Measurements from ENCODE around the gene NSD2. TPM values are rescaled to one million over a fixed set of nuclear protein-coding genes. Genes with fewer than 3 reads are reported as not detected.
A peak's percentile ranks its signal among the peaks of the same experiment; 100 is the strongest.

NSD2 gene
- total RNA-seq, 2 experiments from 2014 or later = 235 to 248 TPM

DNA sequence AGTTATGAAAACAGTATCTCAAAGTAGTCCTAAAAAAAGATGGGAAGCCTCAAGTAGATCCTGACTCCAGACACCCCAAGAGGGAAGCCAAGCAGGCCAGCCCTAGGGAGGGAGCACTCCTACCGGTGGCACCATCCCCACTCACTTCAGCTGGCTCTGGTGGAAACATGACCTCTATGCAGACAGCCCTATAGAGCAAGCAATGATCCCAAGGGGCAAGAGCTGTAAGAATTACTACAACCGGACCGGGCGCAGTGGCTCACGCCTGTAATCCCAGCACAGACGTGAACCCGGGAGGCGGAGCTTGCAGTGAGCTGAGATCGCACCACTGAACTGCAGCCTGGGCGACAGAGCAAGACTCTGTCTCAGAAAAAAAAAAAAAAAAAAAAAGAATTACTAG, 20.9 kb upstream of the NSD2 start:
- Mint-ChIP-seq H3K4me3 (no peak overlapping the region), H3K9me3 (no peaks in the 10 kb centered on the region), H3K27ac (peak overlapping the region; percentile 21), H3K4me1 (peaks cover 37% of the 10 kb centered on the region), H3K36me3 (ENCODE audit: low read depth) (peaks cover 15% of the 10 kb centered on the region), H3K27me3 (no peaks in the 10 kb centered on the region)
- POLR2A ChIA-PET = interaction anchor here (0.6 to 3.0 kb wide), 3 partner anchors 14 to 48 kb away, joined by 3 to 17 read pairs (median 3); partner anchors contain the start of gene NSD2
- no peak for DNase-seq
- CTCF ChIA-PET = interaction anchor here (0.7 kb wide), 1 partner anchor 532 kb away, joined by 3 read pairs; no protein-coding TSS in a partner anchor

DNA sequence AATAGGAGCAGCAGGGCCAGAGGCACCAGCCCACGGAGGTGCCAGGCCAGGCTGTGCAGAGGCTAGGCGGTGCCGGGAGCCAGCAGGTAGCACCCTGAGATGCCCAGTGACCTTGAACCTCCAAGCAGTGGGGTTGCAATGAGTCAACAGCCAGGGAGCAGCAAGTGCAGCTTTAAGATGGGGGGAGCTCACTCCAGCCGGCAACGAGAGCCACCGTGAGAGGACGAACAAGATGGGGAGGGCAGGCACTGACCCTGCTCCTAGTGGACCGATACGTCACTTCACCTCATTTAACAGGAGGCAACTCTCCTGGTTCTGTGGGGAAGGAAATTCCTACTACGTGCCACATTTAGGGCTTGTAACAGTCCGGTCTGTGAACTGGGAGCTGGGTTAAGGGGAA, 20.0 kb upstream of the NSD2 start:
- POLR2A ChIA-PET = interaction anchor here (0.9 to 3.0 kb wide), 2 partner anchors 19 to 25 kb away, joined by 3 to 17 read pairs; partner anchors contain the start of gene NSD2
- Mint-ChIP-seq H3K27ac (no peak overlapping the region), H3K27me3 (no peaks in the 10 kb centered on the region), H3K9me3 (no peaks in the 10 kb centered on the region), H3K4me1 (peaks cover 37% of the 10 kb centered on the region), H3K4me3 (no peak overlapping the region), H3K36me3 (ENCODE audit: low read depth) (peaks cover 15% of the 10 kb centered on the region)
- no peak for DNase-seq
- CTCF ChIA-PET = interaction anchor here (0.9 to 1.3 kb wide), 2 partner anchors 29 to 59 kb away, joined by 3 to 4 read pairs; no protein-coding TSS in a partner anchor

DNA sequence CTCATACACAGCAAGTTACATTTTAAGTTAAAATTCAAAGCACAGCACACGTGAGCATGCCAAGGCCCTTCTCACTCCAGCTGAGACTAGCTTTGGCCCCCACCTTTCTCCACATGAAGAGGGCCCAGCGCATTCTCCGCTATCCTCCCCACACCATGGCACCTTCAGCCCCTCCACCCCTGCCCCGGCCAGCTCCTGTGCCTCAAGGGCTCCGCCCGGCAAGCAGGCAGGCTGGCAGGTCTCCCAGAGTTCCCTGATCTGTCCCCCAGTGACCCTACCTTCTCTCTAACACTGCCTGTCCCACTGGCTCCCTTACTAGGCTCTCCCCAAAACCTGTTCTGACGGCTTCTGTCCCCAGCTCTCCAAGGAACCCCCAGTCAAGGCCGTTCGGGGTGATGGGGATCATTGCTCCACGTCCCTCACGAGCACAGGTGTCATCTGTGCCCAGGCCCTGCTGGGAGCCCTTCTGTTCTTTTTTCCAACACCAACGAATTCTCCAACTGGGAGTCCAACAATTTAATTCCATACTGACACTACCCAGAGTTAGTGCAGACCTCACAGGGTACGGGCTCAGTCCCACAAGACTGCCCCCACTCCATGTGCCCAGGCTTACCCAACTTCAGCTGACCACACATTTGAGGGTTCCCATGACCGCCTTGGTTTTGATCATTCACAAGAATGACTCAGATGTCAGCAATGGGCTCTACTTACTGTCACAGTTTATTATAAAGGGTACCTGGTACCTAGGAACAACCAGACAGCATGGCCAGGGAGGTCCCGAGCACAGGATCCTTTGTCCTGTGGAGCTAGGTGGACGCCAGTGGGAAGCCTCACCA, 19.4 kb upstream of the NSD2 start:
- no peak for DNase-seq
- Mint-ChIP-seq H3K27ac (no peak overlapping the region), H3K4me3 (no peak overlapping the region), H3K36me3 (ENCODE audit: low read depth) (peaks cover 10% of the 10 kb centered on the region), H3K27me3 (no peaks in the 10 kb centered on the region), H3K9me3 (no peaks in the 10 kb centered on the region), H3K4me1 (peaks cover 37% of the 10 kb centered on the region)
- CTCF ChIA-PET = interaction anchor here (0.9 to 1.3 kb wide), 2 partner anchors 29 to 59 kb away, joined by 3 to 4 read pairs; no protein-coding TSS in a partner anchor
- POLR2A ChIA-PET = interaction anchor here (0.9 to 3.0 kb wide), 3 partner anchors 19 to 48 kb away, joined by 3 to 17 read pairs (median 4); partner anchors contain the start of gene NSD2

DNA sequence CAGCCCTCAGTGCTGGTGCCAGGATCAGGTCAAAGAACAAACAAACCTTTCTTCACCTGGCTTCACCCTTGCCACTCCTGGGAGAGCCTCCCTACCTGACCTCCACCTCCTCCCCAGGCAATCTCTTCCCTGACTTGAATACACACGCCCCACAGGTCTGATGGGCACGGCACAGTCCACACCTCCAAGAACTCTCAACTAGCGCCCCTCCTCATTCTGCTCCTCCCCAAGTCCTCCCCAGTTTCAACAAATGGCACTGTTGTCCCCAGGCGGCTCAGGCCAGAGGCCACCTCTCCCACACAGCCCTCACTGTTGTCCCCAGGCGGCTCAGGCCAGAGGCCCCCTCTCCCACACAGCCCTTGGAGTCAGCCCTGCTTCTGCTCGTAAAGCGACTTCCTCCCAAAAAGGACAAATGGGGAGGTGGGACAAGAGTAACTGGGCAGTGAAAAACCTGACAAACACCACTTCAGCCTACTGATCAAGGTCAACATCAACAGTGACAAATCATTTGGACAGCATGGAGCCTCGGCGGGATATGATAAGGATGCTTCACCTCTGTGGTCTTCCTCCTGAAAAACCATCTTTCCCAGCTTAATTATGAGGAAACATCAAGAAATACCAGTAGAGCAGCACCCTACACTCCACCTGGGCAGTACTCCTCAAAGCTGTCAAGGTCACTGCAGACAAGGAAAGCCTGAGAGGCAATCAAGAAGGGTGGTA, 18.1 kb upstream of the NSD2 start:
- POLR2A ChIA-PET = interaction anchor here (1.0 to 7.1 kb wide), 4 partner anchors 17 to 46 kb away, joined by 4 to 100 read pairs (median 10); partner anchors contain the start of gene NSD2
- no peak for DNase-seq
- Mint-ChIP-seq H3K4me3 (no peak overlapping the region), H3K27me3 (no peaks in the 10 kb centered on the region), H3K36me3 (ENCODE audit: low read depth) (peaks cover 4% of the 10 kb centered on the region), H3K4me1 (peaks cover 46% of the 10 kb centered on the region), H3K27ac (peak overlapping the region; percentile 28), H3K9me3 (no peaks in the 10 kb centered on the region)
- CTCF ChIA-PET = interaction anchor here (1.2 to 2.4 kb wide), 2 partner anchors 46 to 58 kb away, joined by 4 to 12 read pairs; no protein-coding TSS in a partner anchor

DNA sequence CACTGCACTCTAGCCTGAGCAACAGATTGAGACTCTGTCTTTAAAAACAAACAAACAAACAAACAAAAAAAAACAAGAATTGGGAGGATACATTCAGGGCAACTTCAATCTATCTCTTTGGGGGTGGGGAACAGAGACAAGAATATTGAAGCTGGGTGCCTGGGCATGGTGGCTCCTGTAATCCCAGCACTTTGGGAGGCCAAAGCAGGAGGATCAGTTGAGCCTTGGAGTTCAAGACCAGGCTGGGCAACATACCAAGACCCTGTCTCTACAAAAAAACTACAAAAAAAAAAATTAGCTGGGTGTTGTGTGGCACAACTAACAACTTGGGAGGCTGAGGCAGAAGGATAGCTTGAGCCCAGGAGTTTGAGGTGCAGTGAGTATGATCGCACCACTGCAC, 16.4 kb upstream of the NSD2 start:
- ChIA-PET POLR2A (interaction anchor here (0.6 to 7.1 kb wide), 5 partner anchors 15 to 683 kb away, joined by 3 to 100 read pairs (median 3); partner anchors contain the start of gene NSD2), CTCF (interaction anchor here (2.4 kb wide), 1 partner anchor 44 kb away, joined by 12 read pairs; no protein-coding TSS in a partner anchor)
- peaks cover 46% of the 10 kb centered on the region for H3K4me1 Mint-ChIP-seq
- peak overlapping the region; percentile 81 for H3K4me3 Mint-ChIP-seq
- H3K36me3 Mint-ChIP-seq (ENCODE audit: low read depth) = peaks cover 4% of the 10 kb centered on the region
- no peaks in the 10 kb centered on the region for H3K27me3 Mint-ChIP-seq
- DNase-seq = no peak
- no peaks in the 10 kb centered on the region for H3K9me3 Mint-ChIP-seq
- H3K27ac Mint-ChIP-seq = peak overlapping the region; percentile 66

DNA sequence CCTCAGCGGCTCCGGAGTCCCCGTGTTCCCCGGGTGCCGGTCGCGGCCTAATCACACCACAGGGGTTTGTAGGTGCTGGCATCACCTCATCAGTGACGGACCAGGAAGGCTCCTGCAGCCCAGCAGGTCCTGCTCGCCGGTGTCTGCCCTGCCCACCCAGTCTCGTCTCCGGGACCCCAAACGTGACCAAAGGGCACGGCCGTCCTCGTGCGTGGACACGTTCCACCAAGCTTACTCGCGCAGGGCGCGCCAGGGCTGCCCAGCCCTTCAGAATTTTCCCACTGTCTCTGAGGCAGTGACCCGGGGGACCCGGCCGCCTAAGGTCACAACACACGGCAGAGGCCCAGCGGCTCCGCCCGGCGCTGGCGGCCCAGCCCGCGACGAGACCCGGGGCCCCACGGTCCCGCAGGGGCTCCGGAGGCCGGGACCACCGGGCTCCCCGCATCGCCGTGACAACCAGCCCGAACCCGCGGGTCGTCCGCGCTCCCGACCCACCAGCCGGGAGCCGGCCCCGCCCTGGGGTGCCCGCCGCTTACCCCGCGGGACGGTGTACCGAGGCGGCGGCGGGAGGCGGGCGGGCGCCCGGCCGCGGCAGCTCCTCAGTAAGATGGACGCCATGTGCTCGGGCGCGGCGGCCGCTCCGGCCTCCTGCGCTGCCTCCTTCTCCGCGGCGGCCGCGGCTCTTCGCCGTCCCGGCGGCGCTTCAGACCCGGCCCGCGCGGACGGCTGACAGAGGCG, 15.7 kb upstream of the NSD2 start:
- Mint-ChIP-seq H3K4me3 (peak overlapping the region; percentile 81), H3K27me3 (no peaks in the 10 kb centered on the region), H3K9me3 (no peaks in the 10 kb centered on the region), H3K27ac (peak overlapping the region; percentile 66), H3K36me3 (ENCODE audit: low read depth) (peaks cover 4% of the 10 kb centered on the region), H3K4me1 (peaks cover 43% of the 10 kb centered on the region)
- CTCF ChIA-PET = interaction anchor here (0.5 to 3.2 kb wide), 4 partner anchors 14 to 650 kb away, joined by 4 to 12 read pairs (median 8); no protein-coding TSS in a partner anchor
- POLR2A ChIA-PET = interaction anchor here (0.6 to 7.1 kb wide), 14 partner anchors 10 to 682 kb away, joined by 3 to 100 read pairs (median 4); partner anchors contain the start of genes NSD2, RNF4, SLBP and TACC3
- peak; percentile 35 for DNase-seq

DNA sequence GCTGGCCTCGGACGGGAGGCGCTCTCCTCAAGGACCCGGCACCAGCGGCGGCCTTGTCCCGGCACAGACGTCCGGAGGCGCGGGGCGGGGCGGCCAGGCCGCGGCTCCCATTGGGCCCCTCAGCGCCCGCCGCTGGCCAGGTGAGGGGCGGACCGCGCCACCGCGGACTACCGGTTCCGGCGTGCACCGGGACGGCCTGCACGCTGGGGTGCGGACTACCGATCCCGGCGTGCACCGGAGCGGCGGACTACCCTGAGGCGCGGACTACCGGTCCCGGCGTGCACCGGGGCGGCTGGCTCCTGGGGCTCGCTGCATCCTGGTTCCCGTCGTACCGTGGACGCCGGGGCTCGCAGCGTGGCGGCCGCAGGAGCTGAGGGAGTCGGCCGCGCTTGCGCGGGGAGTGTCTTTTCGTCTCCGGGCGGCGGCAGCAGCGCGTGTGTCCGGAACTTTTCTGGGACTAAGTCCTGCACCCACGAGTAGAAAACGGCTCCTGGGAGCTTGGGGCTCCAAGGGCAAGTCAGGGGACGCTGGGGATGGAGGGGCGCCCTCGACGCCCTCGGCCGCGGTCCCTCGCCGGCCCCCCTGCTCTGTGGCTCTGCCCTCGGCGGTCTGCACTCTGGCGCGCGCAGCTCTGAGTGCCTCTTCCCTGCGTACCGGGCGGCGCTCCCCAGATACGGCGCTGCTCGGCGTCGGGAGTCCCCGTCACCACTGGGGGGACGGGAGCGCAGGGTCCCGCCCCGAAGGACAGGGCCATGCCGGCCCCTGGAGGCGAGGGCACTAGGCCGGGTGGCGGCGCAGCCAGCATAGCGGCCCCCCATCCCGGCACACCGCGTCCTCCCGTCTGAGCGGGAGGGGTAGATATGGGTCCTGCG, 14.9 kb upstream of the NSD2 start, which contains the start of gene LETM1:
Gene LETM1 (minus strand): TSS at position 86 of the 872 bp plus-strand sequence. CDS start 206 bp downstream, outside the sequence.
- ChIA-PET POLR2A (interaction anchor here (0.9 to 7.1 kb wide), 10 partner anchors 10 to 613 kb away, joined by 3 to 100 read pairs (median 10); partner anchors contain the start of genes NSD2, RNF4, SLBP and TACC3), CTCF (interaction anchor here (0.7 to 3.2 kb wide), 4 partner anchors 13 to 46 kb away, joined by 3 to 11 read pairs (median 5); no protein-coding TSS in a partner anchor)
- Mint-ChIP-seq H3K4me1 (peaks cover 36% of the 10 kb centered on the region), H3K9me3 (no peaks in the 10 kb centered on the region), H3K4me3 (peak within 1 kb of the TSS; percentile 81), H3K27me3 (no peaks in the 10 kb centered on the region), H3K27ac (peak within 1 kb of the TSS; percentile 66), H3K36me3 (ENCODE audit: low read depth) (peaks cover 4% of the 10 kb centered on the region)
- DNase-seq = peak; percentile 96

DNA sequence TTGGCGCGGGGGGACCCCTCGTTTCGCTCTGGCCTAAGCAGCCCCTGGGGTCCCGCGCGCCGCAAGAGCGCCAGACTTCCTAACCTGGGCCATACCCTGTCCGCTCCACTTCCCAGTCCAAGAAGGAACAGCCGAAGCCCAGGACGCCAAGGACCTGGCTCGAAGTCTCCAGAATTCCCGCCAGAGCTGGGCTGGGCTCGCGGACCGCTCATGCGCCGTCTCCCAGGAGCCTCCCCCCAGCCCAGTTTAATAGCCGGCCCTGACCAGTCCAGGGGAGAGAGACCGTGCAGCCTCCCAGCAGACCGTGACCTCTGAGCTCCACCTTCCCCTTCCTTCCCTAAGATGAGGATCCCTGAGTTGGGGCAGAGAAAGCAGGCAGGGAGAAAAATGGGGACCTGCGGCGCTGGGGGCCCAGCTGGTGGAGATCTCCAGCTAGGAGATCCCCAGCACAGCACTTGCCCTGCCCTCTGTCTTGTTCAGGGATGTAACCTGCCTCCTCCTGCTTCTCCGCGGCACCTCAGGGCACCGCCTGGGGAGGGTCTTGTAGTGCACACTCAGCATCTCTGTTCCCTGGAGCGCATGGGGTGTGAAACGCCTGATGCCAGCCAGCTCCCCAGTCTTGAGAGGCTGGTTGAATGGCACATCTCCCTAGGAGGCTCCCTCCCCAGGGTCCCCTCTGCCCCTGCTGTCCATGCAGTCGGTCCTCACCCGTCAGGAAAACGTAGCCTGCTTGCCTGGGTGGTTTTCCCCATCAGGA, 14.1 kb upstream of the NSD2 start:
- peaks cover 37% of the 10 kb centered on the region for H3K4me1 Mint-ChIP-seq
- peak overlapping the region; percentile 79 for H3K4me3 Mint-ChIP-seq
- H3K27me3 Mint-ChIP-seq = no peaks in the 10 kb centered on the region
- peak overlapping the region; percentile 47 for H3K27ac Mint-ChIP-seq
- ChIA-PET CTCF (interaction anchor here (1.4 to 3.2 kb wide), 2 partner anchors 13 to 42 kb away, joined by 6 to 11 read pairs; no protein-coding TSS in a partner anchor), POLR2A (interaction anchor here (1.1 to 7.1 kb wide), 9 partner anchors 10 to 555 kb away, joined by 3 to 100 read pairs (median 11); partner anchors contain the start of genes NSD2, SLBP, TACC3 and TMEM129)
- no peaks in the 10 kb centered on the region for H3K9me3 Mint-ChIP-seq
- DNase-seq = no peak
- H3K36me3 Mint-ChIP-seq (ENCODE audit: low read depth) = peaks cover 4% of the 10 kb centered on the region

DNA sequence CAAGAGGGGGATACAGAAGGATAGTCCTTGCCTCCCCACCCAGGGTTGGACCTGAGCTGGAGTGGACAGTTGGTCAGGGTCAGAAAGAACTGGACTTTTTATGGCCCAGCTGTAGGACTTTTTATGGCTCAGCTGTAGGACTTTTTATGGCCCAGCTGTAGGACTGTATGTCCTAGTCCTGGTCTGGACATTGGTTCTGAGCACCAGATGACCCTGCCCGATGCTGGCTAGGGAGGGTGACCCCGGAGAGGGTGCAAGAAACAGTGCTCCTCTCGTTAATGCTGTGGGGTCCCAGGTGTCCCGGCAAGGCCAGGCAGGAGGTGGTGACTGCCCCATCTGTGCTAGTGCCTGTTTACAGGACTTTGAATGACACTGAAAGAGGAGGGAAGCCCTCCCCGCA, 13.3 kb upstream of the NSD2 start:
- H3K27me3 Mint-ChIP-seq = no peaks in the 10 kb centered on the region
- ChIA-PET POLR2A (interaction anchor here (2.6 to 7.1 kb wide), 4 partner anchors 9 to 136 kb away, joined by 14 to 100 read pairs (median 26); partner anchors contain the start of genes NSD2, TACC3 and TMEM129), CTCF (interaction anchor here (1.4 to 3.2 kb wide), 2 partner anchors 12 to 41 kb away, joined by 6 to 11 read pairs; no protein-coding TSS in a partner anchor)
- no peak for DNase-seq
- H3K36me3 Mint-ChIP-seq (ENCODE audit: low read depth) = peaks cover 4% of the 10 kb centered on the region
- H3K4me1 Mint-ChIP-seq = peaks cover 35% of the 10 kb centered on the region
- H3K27ac Mint-ChIP-seq = no peak overlapping the region
- no peak overlapping the region for H3K4me3 Mint-ChIP-seq
- H3K9me3 Mint-ChIP-seq = no peaks in the 10 kb centered on the region

DNA sequence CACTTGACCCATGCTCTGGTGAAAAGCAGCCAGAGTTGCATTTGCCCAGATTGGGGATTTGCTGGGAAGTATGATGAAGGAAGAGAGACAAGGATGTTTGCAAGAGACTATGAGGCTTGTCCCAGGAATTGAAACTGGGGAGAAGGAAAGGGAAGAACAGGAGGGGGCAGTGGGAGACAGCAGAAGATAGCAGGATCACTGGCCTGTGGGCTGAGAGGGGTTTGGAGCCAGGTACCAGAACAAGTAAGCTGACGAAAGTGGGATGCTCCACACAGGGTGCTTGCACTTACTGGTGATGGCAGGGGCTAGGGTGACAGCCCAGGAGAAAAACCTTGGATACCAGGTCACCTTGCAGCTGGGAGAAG, 11.8 kb upstream of the NSD2 start:
- no peak for DNase-seq
- POLR2A ChIA-PET = interaction anchor here (1.4 to 7.1 kb wide), 3 partner anchors 11 to 609 kb away, joined by 3 to 100 read pairs (median 5); partner anchors contain the start of genes NSD2 and RNF4
- H3K27ac Mint-ChIP-seq = no peak overlapping the region

More for the DNA sequence above, 11.8 kb upstream of the NSD2 start:
- H3K9me3 Mint-ChIP-seq = no peaks in the 10 kb centered on the region
- H3K36me3 Mint-ChIP-seq (ENCODE audit: low read depth) = no peaks in the 10 kb centered on the region
- no peaks in the 10 kb centered on the region for H3K27me3 Mint-ChIP-seq
- CTCF ChIA-PET = interaction anchor here (0.7 to 1.0 kb wide), 2 partner anchors 11 to 41 kb away, joined by 4 read pairs; no protein-coding TSS in a partner anchor
- no peak overlapping the region for H3K4me3 Mint-ChIP-seq
- peaks cover 28% of the 10 kb centered on the region for H3K4me1 Mint-ChIP-seq
